GM23338 (cell line): Measurements from ENCODE around the gene TMEM51. TPM values are rescaled to one million over a fixed set of nuclear protein-coding genes. Genes with fewer than 3 reads are reported as not detected.

ENCODE experiments used
- ATAC-seq: fragments of 200-7000 bp; cut with Tn5 transposase; 3 replicates; pipeline ENCODE4 v1.9.1; 2020
- DNase-seq: peaks from one replicate; pipeline ENCODE4 v3.0.0-alpha.2; 2015; ENCODE audit warnings: low spot score
- H2AFZ ChIP-seq: fragments of 200-600 bp; sonication (generic); 2 replicates; pipeline ENCODE4 v1.8.0; 2016; ENCODE audit warnings: antibody characterized with exemption, mild to moderate bottlenecking, moderate library complexity
- H3F3A ChIP-seq: fragments of 200-600 bp; sonication (generic); replicated peaks from 2 replicates; pipeline ENCODE4 v1.8.0; 2017; ENCODE audit warnings: antibody characterized with exemption, mixed run types, low read depth
- H3K27ac ChIP-seq: fragments of 200-600 bp; sonication (generic); 2 replicates; pipeline ENCODE4 v1.6.1; 2016; ENCODE audit warnings: low read depth
- H3K27me3 ChIP-seq: fragments of 200-600 bp; sonication (generic); 2 replicates; pipeline ENCODE4 v1.8.0; 2016; ENCODE audit warnings: mild to moderate bottlenecking, mixed run types, moderate library complexity; ENCODE audit not compliant: insufficient read depth
- H3K36me3 ChIP-seq: fragments of 200-600 bp; sonication (generic); 2 replicates; pipeline ENCODE4 v1.8.0; 2016; ENCODE audit warnings: mild to moderate bottlenecking; ENCODE audit not compliant: insufficient read depth
- H3K4me1 ChIP-seq: fragments of 200-600 bp; sonication (generic); 2 replicates; pipeline ENCODE4 v1.8.0; 2016; ENCODE audit warnings: mild to moderate bottlenecking, moderate library complexity; ENCODE audit not compliant: insufficient read depth
- H3K4me2 ChIP-seq: fragments of 200-600 bp; sonication (generic); 2 replicates; pipeline ENCODE4 v1.7.1; 2017; ENCODE audit warnings: mixed run types
- H3K4me3 ChIP-seq: fragments of 200-600 bp; sonication (generic); 2 replicates; pipeline ENCODE4 v1.6.1; 2016; ENCODE audit warnings: mixed run types
- H3K79me2 ChIP-seq: fragments of 200-600 bp; sonication (generic); replicated peaks from 2 replicates; pipeline ENCODE4 v1.8.0; 2017; ENCODE audit warnings: mild to moderate bottlenecking; ENCODE audit not compliant: insufficient read depth
- H3K9me2 ChIP-seq: fragments of 200-600 bp; sonication (generic); 2 replicates; pipeline ENCODE4 v1.8.0; 2017; ENCODE audit not compliant: insufficient read depth
- H4K20me1 ChIP-seq: fragments of 200-600 bp; sonication (generic); replicated peaks from 2 replicates; pipeline ENCODE4 v1.8.0; 2017; ENCODE audit warnings: mild to moderate bottlenecking; ENCODE audit not compliant: insufficient read depth
- H3K27ac Mint-ChIP-seq: 2 replicates; pipeline ENCODE4 v1.8.0; 2020; ENCODE audit warnings: inconsistent platforms, mild to moderate bottlenecking, moderate library complexity, mixed read lengths
- H3K27me3 Mint-ChIP-seq: 3 replicates; pipeline ENCODE4 v1.8.0; 2022; ENCODE audit warnings: low read depth, mild to moderate bottlenecking, moderate library complexity, mixed read lengths, inconsistent platforms; ENCODE audit not compliant: insufficient read depth, poor library complexity
- H3K36me3 Mint-ChIP-seq: 3 replicates; pipeline ENCODE4 v1.8.0; 2021; ENCODE audit warnings: low read depth, mild to moderate bottlenecking, inconsistent platforms, moderate library complexity, mixed read lengths
- H3K4me1 Mint-ChIP-seq: 3 replicates; pipeline ENCODE4 v1.8.0; 2020; ENCODE audit warnings: mild to moderate bottlenecking, inconsistent platforms, mixed read lengths
- H3K4me3 Mint-ChIP-seq: 3 replicates; pipeline ENCODE4 v1.8.0; 2021; ENCODE audit warnings: moderate library complexity, mild to moderate bottlenecking, inconsistent platforms, mixed read lengths
- H3K9me3 Mint-ChIP-seq: 3 replicates; pipeline ENCODE4 v1.8.0; 2020; ENCODE audit warnings: moderate library complexity, mild to moderate bottlenecking, inconsistent platforms, mixed read lengths
- CREB1 ChIP-seq: fragments of 250-450 bp; sonication (Bioruptor Pico); IDR thresholded peaks from 2 replicates; pipeline ENCODE4 v1.5.0; 2020; ENCODE audit warnings: low read depth, mild to moderate bottlenecking, moderate library complexity
- ETS1 ChIP-seq: IDR thresholded peaks from 2 replicates; pipeline ENCODE4 v1.6.1; 2016; ENCODE audit warnings: antibody characterized with exemption
- EZH2 ChIP-seq: fragments of 200-600 bp; sonication (generic); IDR thresholded peaks from one replicate; pipeline ENCODE4 v1.8.0; 2017; ENCODE audit warnings: antibody characterized with exemption, mild to moderate bottlenecking, low read depth; ENCODE audit not compliant: unreplicated experiment
- EZH2phosphoT487 ChIP-seq: fragments of 200-600 bp; sonication (generic); IDR thresholded peaks from one replicate; pipeline ENCODE4 v1.8.1; 2018; ENCODE audit warnings: antibody characterized with exemption; ENCODE audit not compliant: unreplicated experiment
- JUNB ChIP-seq: IDR thresholded peaks from one replicate; pipeline ENCODE4 v1.6.1; 2016; ENCODE audit warnings: antibody characterized with exemption; ENCODE audit not compliant: unreplicated experiment
- NANOG ChIP-seq: IDR thresholded peaks from 2 replicates; pipeline ENCODE4 v1.6.1; 2016; ENCODE audit warnings: antibody characterized with exemption, borderline replicate concordance
- POLR2AphosphoS5 ChIP-seq: IDR thresholded peaks from 2 replicates; pipeline ENCODE4 v1.6.1; 2016; ENCODE audit warnings: antibody characterized with exemption, low read depth
- REST ChIP-seq: IDR thresholded peaks from one replicate; pipeline ENCODE4 v1.6.1; 2018; ENCODE audit warnings: antibody characterized with exemption; ENCODE audit not compliant: unreplicated experiment
- STAT1 ChIP-seq: IDR thresholded peaks from one replicate; pipeline ENCODE4 v1.6.1; 2016; ENCODE audit warnings: antibody characterized with exemption; ENCODE audit not compliant: unreplicated experiment
- ZNF114 ChIP-seq: fragments of 250-450 bp; sonication (Bioruptor Pico); IDR thresholded peaks from 2 replicates; pipeline ENCODE4 v1.5.0; 2020; ENCODE audit warnings: mild to moderate bottlenecking, moderate library complexity
- ZNF331 ChIP-seq: fragments of 250-450 bp; sonication (Bioruptor Pico); IDR thresholded peaks from 2 replicates; pipeline ENCODE4 v1.5.0; 2020; ENCODE audit warnings: low read depth, mild to moderate bottlenecking, moderate library complexity
- polyA plus RNA-seq: library from polyadenylated mRNA; unstranded; fragments of >200 nt; fragmentation: Nextera tagmentation; extraction: Ambion mirVana; gene quantifications from 2 replicates; pipeline ENCODE4 v1.2.1, GENCODE V29; 2016
- total RNA-seq: library from RNA; depleted of rRNA; stranded (reverse); fragments of >200 nt; shearing (Covaris generic); gene quantifications from 2 replicates; pipeline ENCODE4 v1.2.3, GENCODE V29; 2014
- TF ChIP-seq, protein P1 (sequence below): fragments of 250-450 bp; sonication (Bioruptor Pico); IDR thresholded peaks from 2 replicates; pipeline ENCODE4 v1.5.0; 2020; ENCODE audit warnings: mild to moderate bottlenecking, moderate library complexity
- TF ChIP-seq, protein P2 (sequence below), 2 experiments: fragments of 200-600 bp in 1 of 2; sonication (generic) in 1 of 2; conservative IDR thresholded peaks; 2 replicates each; pipeline versions ENCODE4 v1.5.1 to v1.6.1; 2016 to 2017; ENCODE audit warnings: antibody characterized with exemption in 2 of 2, low read depth in 2 of 2, mild to moderate bottlenecking in 2 of 2, moderate library complexity in 1 of 2

TMEM51 gene
- total and polyA plus RNA-seq, 2 experiments from 2014 or later, result 4.0 to 5.2 TPM

DNA sequence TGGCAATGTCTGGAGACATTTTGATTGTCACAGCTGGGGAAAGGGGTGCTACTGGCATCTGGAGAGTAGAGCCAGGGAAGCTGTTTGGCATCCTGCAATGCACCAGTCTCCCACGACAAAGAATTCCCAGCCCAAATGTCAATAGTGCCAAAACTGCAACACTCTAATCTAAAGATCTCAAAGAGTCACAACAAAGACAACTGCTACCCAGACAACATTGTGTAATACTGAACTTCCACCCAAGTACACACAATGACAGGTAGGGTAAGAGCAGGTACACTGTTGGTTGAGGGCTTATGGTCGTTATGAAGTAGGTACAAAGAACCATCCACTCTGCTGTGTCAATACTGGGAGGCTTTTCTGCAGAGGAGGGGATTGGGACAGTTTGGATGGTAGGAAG, 8.2 kb upstream of the TMEM51 start:
- Histone ChIP-seq H4K20me1 (no peaks in the 10 kb centered on the region), H3F3A (no peaks in the 10 kb centered on the region), H3K36me3 (no peaks in the 10 kb centered on the region), H3K27me3 (peaks cover 4% of the 10 kb centered on the region; the same call in 1 of the 2 replicates), H3K4me2 (no peak overlapping the region), H3K4me3 (no peak overlapping the region), H2AFZ (no peak overlapping the region), H3K79me2 (no peaks in the 10 kb centered on the region), H3K4me1 (no peaks in the 10 kb centered on the region), H3K9me2 (no peaks in the 10 kb centered on the region), H3K27ac (no peak overlapping the region)
- Mint-ChIP-seq H3K36me3 (no peaks in the 10 kb centered on the region), H3K27me3 (peaks cover 4% of the 10 kb centered on the region), H3K4me1 (no peaks in the 10 kb centered on the region), H3K4me3 (no peak overlapping the region), H3K9me3 (no peaks in the 10 kb centered on the region), H3K27ac (no peak overlapping the region)
- DNase-seq (no peak), ATAC-seq (no peak)
- no peak for TF ChIP-seq REST
- TF ChIP-seq NANOG, result no peak
- TF ChIP-seq CREB1 (CRISPR knock-in tag), result no peak
- TF ChIP-seq, protein P1, sequence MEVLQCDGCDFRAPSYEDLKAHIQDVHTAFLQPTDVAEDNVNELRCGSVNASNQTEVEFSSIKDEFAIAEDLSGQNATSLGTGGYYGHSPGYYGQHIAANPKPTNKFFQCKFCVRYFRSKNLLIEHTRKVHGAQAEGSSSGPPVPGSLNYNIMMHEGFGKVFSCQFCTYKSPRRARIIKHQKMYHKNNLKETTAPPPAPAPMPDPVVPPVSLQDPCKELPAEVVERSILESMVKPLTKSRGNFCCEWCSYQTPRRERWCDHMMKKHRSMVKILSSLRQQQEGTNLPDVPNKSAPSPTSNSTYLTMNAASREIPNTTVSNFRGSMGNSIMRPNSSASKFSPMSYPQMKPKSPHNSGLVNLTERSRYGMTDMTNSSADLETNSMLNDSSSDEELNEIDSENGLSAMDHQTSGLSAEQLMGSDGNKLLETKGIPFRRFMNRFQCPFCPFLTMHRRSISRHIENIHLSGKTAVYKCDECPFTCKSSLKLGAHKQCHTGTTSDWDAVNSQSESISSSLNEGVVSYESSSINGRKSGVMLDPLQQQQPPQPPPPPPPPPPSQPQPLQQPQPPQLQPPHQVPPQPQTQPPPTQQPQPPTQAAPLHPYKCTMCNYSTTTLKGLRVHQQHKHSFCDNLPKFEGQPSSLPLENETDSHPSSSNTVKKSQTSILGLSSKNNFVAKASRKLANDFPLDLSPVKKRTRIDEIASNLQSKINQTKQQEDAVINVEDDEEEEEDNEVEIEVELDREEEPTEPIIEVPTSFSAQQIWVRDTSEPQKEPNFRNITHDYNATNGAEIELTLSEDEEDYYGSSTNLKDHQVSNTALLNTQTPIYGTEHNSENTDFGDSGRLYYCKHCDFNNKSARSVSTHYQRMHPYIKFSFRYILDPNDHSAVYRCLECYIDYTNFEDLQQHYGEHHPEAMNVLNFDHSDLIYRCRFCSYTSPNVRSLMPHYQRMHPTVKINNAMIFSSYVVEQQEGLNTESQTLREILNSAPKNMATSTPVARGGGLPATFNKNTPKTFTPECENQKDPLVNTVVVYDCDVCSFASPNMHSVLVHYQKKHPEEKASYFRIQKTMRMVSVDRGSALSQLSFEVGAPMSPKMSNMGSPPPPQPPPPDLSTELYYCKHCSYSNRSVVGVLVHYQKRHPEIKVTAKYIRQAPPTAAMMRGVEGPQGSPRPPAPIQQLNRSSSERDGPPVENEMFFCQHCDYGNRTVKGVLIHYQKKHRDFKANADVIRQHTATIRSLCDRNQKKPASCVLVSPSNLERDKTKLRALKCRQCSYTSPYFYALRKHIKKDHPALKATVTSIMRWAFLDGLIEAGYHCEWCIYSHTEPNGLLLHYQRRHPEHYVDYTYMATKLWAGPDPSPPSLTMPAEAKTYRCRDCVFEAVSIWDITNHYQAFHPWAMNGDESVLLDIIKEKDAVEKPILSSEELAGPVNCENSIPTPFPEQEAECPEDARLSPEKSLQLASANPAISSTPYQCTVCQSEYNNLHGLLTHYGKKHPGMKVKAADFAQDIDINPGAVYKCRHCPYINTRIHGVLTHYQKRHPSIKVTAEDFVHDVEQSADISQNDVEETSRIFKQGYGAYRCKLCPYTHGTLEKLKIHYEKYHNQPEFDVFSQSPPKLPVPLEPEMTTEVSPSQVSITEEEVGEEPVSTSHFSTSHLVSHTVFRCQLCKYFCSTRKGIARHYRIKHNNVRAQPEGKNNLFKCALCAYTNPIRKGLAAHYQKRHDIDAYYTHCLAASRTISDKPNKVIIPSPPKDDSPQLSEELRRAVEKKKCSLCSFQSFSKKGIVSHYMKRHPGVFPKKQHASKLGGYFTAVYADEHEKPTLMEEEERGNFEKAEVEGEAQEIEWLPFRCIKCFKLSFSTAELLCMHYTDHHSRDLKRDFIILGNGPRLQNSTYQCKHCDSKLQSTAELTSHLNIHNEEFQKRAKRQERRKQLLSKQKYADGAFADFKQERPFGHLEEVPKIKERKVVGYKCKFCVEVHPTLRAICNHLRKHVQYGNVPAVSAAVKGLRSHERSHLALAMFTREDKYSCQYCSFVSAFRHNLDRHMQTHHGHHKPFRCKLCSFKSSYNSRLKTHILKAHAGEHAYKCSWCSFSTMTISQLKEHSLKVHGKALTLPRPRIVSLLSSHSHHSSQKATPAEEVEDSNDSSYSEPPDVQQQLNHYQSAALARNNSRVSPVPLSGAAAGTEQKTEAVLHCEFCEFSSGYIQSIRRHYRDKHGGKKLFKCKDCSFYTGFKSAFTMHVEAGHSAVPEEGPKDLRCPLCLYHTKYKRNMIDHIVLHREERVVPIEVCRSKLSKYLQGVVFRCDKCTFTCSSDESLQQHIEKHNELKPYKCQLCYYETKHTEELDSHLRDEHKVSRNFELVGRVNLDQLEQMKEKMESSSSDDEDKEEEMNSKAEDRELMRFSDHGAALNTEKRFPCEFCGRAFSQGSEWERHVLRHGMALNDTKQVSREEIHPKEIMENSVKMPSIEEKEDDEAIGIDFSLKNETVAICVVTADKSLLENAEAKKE (CRISPR knock-in tag), result no peak
- no peak for TF ChIP-seq POLR2AphosphoS5
- no peak for TF ChIP-seq ZNF114 (CRISPR knock-in tag)
- TF ChIP-seq EZH2, result no peak
- TF ChIP-seq EZH2phosphoT487, result no peak
- TF ChIP-seq STAT1, result no peak
- TF ChIP-seq JUNB, result no peak
- TF ChIP-seq, protein P2, sequence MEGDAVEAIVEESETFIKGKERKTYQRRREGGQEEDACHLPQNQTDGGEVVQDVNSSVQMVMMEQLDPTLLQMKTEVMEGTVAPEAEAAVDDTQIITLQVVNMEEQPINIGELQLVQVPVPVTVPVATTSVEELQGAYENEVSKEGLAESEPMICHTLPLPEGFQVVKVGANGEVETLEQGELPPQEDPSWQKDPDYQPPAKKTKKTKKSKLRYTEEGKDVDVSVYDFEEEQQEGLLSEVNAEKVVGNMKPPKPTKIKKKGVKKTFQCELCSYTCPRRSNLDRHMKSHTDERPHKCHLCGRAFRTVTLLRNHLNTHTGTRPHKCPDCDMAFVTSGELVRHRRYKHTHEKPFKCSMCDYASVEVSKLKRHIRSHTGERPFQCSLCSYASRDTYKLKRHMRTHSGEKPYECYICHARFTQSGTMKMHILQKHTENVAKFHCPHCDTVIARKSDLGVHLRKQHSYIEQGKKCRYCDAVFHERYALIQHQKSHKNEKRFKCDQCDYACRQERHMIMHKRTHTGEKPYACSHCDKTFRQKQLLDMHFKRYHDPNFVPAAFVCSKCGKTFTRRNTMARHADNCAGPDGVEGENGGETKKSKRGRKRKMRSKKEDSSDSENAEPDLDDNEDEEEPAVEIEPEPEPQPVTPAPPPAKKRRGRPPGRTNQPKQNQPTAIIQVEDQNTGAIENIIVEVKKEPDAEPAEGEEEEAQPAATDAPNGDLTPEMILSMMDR (conservative IDR thresholded peaks at IDR 0.05; ENCODE audit: low read depth in 2 of 2), result no peak
- TF ChIP-seq ETS1, result no peak
- no peak for TF ChIP-seq ZNF331 (CRISPR knock-in tag)
